Head of caudate nucleus (tissue), 42 donors: ENCODE results near the gene KIF11.
A peak's percentile ranks its signal among the peaks of the same experiment; 100 is the strongest.
"Not testable (repeated sequence)": the region's sequence is repeated elsewhere in the genome, so short reads cannot be mapped to it uniquely, and the experiment has no call there.

Experiments
- DNase-seq, 42 donors: peaks; one replicate each; pipeline versions ENCODE4 v3.0.0 to v3.0.0-alpha.2; 2020 to 2021; ENCODE audit warnings: mixed read lengths in 7 of 42
- intact Hi-C: fragments of 100-400 bp; cut with DNase I; formaldehyde crosslinking; loops from one replicate; pipeline ENCODE4 v1.15.0; 2022

KIF11 gene

DNA sequence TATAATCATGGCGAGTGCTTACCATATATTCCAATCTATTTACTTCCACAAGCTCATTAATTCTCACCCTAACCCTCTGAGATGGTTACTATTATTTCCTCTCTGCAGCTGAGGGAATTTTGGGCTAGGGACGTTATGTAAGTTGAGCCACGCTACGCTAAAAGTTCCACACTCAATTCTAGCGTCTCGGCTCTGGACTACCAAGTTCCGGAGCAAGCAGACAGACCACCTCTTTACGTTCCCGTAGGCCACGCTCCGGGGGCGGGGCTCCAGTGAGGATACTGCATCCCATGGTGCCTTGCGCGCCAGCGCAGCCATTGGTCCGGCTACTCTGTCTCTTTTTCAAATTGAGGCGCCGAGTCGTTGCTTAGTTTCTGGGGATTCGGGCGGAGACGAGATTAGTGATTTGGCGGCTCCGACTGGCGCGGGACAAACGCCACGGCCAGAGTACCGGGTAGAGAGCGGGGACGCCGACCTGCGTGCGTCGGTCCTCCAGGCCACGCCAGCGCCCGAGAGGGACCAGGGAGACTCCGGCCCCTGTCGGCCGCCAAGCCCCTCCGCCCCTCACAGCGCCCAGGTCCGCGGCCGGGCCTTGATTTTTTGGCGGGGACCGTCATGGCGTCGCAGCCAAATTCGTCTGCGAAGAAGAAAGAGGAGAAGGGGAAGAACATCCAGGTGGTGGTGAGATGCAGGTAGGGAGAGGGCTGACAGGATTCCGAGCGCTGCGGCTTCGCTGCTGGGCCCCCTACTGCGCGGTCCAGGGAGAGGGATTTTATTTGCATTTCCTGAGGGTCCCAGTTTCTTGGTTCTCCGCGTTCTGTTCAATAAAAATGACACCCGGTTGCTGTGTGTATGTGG lies at the start of gene KIF11:
Gene KIF11, plus strand, starts transcription at position 370 of the 858 bp plus-strand sequence. Its CDS starts 246 bp downstream, at position 616.
- intact Hi-C loops, result loop anchor here (10.0 kb wide), 1 partner anchor 252 kb away; the partner anchor contains the start of gene EXOC6
- peak; percentile 95 to 100 (median 98) for DNase-seq

DNA sequence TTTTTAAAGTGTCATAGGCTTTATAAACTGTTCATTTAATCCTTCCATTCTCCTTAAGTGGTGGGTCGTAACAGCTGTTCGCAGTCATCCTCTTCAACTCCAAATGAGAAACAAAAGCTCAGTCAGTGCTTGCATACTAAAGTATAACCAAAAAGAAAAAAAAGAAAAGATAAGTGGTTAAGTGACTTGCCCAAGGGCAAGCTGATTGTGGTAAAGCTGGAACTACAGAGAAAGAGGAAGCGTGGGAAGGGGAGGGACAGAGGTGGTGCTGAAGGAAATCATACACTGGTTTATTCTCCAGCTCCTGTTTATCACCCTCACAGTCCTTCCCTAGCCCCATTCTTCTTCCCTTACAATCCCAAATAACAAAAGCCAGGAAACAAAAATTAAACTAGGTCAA lies 48.6 kb upstream of the KIF11 start:
- intact Hi-C loops, result no loop called here
- no peak for DNase-seq

DNA sequence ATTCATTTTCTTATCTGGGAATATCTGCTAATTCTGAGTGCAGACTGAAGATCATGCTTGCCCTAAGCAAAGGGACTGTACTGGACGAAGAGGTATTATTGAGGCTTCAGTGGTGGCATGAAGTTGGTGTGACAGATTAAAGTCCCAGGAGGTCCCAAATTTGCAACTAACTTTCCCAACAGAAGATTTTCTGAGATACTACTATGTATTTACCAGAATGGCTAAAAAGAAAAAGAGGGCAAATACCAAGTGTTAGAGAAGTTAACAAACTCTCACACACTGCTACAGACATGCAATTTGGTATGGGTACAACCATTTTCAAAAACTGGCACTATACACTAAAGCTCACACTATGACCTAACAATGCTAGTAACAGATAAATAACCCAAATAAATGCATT lies 47.4 kb upstream of the KIF11 start:
- intact Hi-C loops, result no loop called here
- DNase-seq, result no peak

- intact Hi-C loops, result no loop called here
- no peak for DNase-seq
These were observed 45.3 kb upstream of the KIF11 start for GRCh38 chr10:92547676-92548075.

DNA sequence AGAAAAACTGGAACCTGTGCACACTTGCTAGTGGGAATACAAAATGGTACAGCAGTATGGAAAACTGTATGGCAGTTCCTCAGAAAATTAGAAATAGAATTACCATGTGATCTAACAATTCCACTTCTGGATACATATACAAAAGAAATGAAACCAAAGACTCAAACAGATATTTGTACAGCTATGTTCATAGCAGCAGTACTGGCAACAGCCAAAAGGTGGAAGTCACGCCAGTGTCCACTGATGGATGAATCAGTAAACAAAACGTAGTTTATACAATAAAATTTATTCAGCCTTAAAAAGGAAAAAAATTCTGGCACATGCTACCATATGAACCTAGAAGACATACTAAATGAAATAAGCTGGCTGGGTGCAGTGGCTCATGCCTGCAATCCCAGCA lies 42.0 kb upstream of the KIF11 start:
- intact Hi-C loops, result no loop called here
- no peak for DNase-seq

- intact Hi-C loops, result no loop called here
- no peak for DNase-seq
These were observed 40.6 kb upstream of the KIF11 start for GRCh38 chr10:92552310-92552709.

- intact Hi-C loops, result no loop called here
- no peak for DNase-seq
These were observed 39.0 kb upstream of the KIF11 start for GRCh38 chr10:92553959-92554358.

GRCh38 chr10:92559046-92559445 lies 33.9 kb upstream of the KIF11 start:
- intact Hi-C loops, result no loop called here
- DNase-seq, result no peak

- intact Hi-C loops, result no loop called here
- DNase-seq, result no peak
These were observed 30.5 kb upstream of the KIF11 start for GRCh38 chr10:92562424-92562823.

DNA sequence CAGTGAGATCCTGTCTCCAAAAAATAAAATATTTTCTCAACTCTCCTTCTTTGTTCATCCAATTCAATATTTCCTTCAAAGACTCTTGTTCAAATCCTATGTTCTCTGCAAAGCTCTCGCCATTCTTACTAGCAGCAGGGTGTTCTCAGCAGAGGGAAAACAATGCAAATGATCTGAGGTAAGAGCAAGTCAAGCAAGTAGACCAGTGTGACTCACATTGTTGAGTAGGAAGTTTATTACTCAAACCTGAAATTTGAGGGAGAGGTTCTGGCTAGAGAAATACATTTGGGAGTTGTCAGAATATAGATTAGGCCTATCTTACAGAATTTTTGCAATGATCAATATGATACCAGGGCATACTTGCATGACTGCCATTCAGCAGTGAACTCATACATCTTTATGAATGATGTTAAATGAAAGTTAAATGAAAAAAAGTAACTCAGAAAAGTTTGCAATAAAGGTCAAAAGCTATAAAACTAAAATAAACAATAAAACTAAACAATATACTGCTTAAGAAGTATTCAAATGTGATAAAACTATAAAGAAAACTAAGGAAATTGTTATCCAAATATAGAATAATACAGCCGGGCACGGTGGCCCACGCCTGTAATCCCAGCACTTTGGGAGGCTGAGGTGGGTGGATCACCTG lies 24.9 kb upstream of the KIF11 start:
- DNase-seq, result peak in 6 of 42 donors; percentile 8 to 58 (median 16)
- intact Hi-C loops, result no loop called here

DNA sequence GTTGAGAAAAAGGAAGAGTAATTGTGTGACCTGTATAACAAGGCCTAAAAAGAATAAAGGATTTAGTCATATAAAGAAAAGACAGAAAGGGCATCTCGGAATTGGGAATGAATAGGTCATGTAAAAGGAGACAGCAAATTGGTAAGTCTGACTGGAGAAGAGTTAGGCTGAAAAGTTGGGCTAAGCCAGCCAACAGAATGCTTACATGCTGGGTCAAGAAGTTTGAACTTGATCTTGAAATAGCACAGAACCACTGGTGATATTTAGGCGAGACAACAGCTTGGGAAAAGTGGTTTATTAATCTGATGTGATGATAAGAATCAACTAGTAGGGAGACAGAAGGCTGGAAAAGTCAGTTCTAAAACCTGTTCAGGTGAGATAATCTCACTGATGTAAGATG lies 23.9 kb upstream of the KIF11 start:
- no peak for DNase-seq
- intact Hi-C loops, result no loop called here

- DNase-seq, intact Hi-C loops: not testable (repeated sequence)
These were observed 23.3 kb upstream of the KIF11 start for GRCh38 chr10:92569663-92570062.

GRCh38 chr10:92571649-92572048 lies 21.3 kb upstream of the KIF11 start:
- intact Hi-C loops, result no loop called here
- no peak for DNase-seq

- no peak for DNase-seq
- intact Hi-C loops, result no loop called here
These were observed 20.4 kb upstream of the KIF11 start for GRCh38 chr10:92572362-92573090.

DNA sequence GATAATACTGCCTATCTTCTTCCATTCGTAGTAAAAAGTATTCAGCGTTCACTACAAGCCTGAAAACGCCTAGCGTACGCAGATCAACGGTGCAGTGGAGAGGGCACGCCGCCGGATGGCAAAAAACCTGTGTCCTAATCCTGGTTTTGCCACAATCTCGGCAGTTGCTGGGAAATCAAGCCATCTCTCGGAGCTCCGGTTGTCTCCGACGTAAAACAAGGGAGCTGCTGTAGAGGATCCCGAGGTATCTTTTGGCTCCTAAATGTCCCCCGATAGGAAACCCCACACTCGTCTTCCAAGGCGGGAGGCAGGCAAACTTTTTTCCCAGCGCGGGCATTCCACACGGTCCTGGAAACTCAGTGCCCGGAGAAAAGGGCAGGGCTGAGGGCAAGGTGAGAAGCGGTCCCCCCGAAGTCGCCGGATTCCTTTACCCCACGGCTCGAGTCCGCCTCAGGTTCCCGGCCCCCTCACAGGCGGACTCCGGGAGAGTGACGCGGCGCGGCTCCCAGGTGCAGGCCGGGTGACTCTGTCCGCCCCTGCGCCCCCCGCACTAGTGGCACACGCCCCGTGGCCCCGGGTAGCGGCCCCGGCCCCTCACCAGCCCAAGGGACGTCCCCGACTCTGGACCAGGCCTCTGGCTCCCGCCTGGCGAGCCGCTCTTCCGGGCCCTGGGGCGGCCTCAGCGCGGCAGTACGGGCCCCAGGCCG lies 19.7 kb upstream of the KIF11 start:
- DNase-seq, result peak in 39 of 42 donors; percentile 6 to 60 (median 30)
- intact Hi-C loops, result no loop called here

DNA sequence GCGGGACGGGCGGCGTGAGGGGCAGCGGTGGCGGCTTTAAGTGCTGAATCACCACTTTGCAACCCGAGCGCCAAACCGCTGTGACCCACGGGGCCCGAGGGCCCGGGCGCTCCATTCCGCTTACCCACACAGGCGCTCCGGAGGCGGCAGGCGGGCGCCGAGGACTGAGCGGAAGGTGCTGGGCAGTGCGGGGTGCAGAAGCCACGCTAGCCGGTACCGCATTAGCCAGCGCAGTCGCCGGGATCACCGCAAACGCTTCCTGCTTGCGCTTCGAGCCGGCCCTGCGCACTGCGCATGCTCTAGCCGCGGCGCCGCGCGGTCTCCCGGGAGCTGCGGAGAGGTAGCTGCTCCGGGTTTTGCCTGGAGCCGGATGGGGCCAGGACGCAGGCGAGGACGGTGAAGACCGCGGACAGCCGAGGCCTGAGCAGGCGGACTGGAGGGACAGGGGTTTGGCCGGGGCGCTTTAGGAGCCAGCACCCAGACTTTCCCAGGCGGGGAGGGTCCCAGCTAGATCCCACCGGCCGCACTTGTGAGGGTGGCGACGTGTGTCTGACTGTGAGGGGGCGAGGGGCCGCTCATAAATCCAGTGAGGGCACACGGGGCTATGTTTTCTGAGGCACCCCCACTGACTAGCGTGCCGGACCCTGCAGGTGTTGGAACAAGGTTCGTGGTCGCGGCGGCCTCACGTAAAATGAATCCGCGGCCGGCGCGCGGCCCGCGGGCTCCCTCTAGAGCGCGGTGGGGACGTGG lies 19.0 kb upstream of the KIF11 start, which contains the start of gene IDE:
Gene IDE, minus strand, starts transcription at position 296 of the 750 bp plus-strand sequence. Its CDS starts 74 bp downstream, at position 222.
- intact Hi-C loops, result loop anchor here (2.0 kb wide), 2 partner anchors 17 to 57 kb away; no protein-coding TSS in a partner anchor
- DNase-seq, result peak; percentile 65 to 93 (median 85)

DNA sequence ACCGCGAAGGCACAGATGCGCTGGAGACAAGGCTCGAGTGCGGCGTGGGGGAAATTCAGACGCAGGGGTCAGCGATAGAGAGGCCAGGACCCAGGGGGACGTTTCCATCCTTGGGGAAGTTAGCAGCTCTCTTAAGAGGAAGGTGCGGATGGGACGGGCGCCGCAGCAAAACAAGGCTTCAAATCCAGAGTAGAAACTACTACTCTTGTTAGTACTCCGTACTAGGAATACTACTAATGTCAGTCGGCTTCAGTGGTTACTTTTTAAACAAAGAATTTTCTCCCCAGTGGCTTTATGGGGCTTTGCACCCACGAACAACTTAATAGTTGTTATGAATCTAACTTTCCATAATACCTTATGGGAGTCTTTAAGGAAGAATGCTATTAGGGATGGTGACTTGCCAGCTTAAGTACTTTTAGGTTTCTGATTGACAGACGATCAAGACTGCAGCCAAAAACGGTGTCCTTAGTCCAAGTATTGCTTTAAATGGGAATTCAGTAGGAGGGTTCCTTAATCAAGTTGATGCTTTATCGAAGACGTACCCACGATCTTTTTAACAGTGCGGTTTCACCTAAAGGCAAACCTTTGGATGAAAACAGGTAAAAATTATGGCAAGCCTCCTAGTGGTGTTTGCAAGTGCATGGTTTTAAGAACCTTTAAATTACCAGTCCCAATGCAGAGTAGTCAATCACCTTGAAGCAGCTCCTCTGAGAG lies 18.2 kb upstream of the KIF11 start:
- intact Hi-C loops, result loop anchor here (2.0 kb wide), 2 partner anchors 16 to 58 kb away; no protein-coding TSS in a partner anchor
- DNase-seq, result peak in 3 of 42 donors; percentile 6 to 75 (median 9)
